Right lobe of liver (tissue), 6 donors: ENCODE measurements around the gene PEF1. TPM values are rescaled to one million over a fixed set of nuclear protein-coding genes. Genes with fewer than 3 reads are reported as not detected.

Experiments
- ATAC-seq, 4 donors: fragments of 200-7000 bp; cut with Tn5 transposase; one replicate each; pipeline ENCODE4 v1.9.1; 2020; ENCODE audit warnings: mild to moderate bottlenecking in 4 of 4, moderate library complexity in 4 of 4
- DNase-seq, 3 donors: peaks; one replicate each; pipeline ENCODE4 v3.0.0-alpha.2; 2020
- H3K27ac ChIP-seq, 3 donors: fragments of 200-600 bp; one replicate each; pipeline ENCODE4 v1.8.0; 2022
- H3K27me3 ChIP-seq, 2 donors: fragments of 200-600 bp; one replicate each; pipeline ENCODE4 v1.8.0; 2022
- H3K36me3 ChIP-seq, 4 donors: fragments of 200-600 bp; sonication (generic) in 1 of 4; one replicate each; pipeline versions ENCODE4 v1.5.1 to v1.8.0; 2017 to 2022; ENCODE audit warnings: control low read depth in 1 of 4
- H3K4me1 ChIP-seq, 4 donors: fragments of 200-600 bp; sonication (generic) in 1 of 4; one replicate each; pipeline versions ENCODE4 v1.5.1 to v1.8.0; 2017 to 2022; ENCODE audit warnings: control low read depth in 1 of 4
- H3K4me3 ChIP-seq, 3 donors: fragments of 200-600 bp; one replicate each; pipeline ENCODE4 v1.8.0; 2022
- H3K9me3 ChIP-seq, 4 donors: fragments of 200-600 bp; sonication (generic) in 1 of 4; one replicate each; pipeline versions ENCODE4 v1.5.1 to v1.8.0; 2017 to 2022; ENCODE audit warnings: control low read depth in 1 of 4
- POLR2A ChIP-seq: fragments of 450-650 bp; IDR thresholded peaks from one replicate; pipeline ENCODE4 v1.6.1; 2017; ENCODE audit warnings: antibody characterized with exemption, mild to moderate bottlenecking
- WGBS: methylation state at CpG from one replicate; pipeline ENCODE4 v1.1.6; 2018; ENCODE audit warnings: low coverage, low lambda C conversion rate; ENCODE audit not compliant: insufficient coverage; ENCODE audit errors: missing lambda C conversion rate; 5-methylcytosine and 5-hydroxymethylcytosine counted together
- intact Hi-C, 2 donors: fragments of 100-400 bp; cut with DNase I; formaldehyde crosslinking; loops; one replicate each; pipeline versions ENCODE4 v1.11.2 to v1.14.1; 2022
- total RNA-seq, 6 experiments: library from RNA; depleted of rRNA in 2 of 6; stranded (reverse); fragments of >200 nt in 2 of 6; fragmentation: NEBNext Ultra II Directional in 3 of 6; extraction: Animal tissue kit (Norgen Biotek cat#: 25700) in 3 of 6; gene quantifications; one replicate each; pipeline versions ENCODE4 v1.1.0 to v1.2.4, GENCODE V29; 2016 to 2023
- TF ChIP-seq, protein P1 (sequence below), 4 donors: fragments of 200-600 bp in 3 of 4; fragments of 450-650 bp in 1 of 4; IDR thresholded peaks; one replicate each; pipeline versions ENCODE4 v1.5.1 to v1.8.0; 2016 to 2022; ENCODE audit warnings: antibody characterized with exemption in 4 of 4, mild to moderate bottlenecking in 2 of 4
- donor health status: DM: no; HTN: yes; CAD: no.
- donor health status: DM: no; HTN: no; CAD: no.
- donor health status: DM: no; HTN: no; CAD: no.
- donor health status: DM: no; HTN: yes; CAD: no.
- donor health status: DM: no; HTN: yes; CAD: no.

PEF1 gene
- total RNA-seq, 6 experiments from 2014 or later: 23.9 to 47.5 (median 32.5) TPM

GRCh38 chr1:31648190-31648589, 3.5 kb upstream of the PEF1 start:
- Histone ChIP-seq H3K4me1 (peaks cover 0 to 12% (median 0%) of the 10 kb centered on the region in 4 donors), H3K27ac (no peak overlapping the region), H3K27me3 (no peaks in the 10 kb centered on the region), H3K36me3 (no peaks in the 10 kb centered on the region), H3K4me3 (no peak overlapping the region), H3K9me3 (no peaks in the 10 kb centered on the region)
- TF ChIP-seq, protein P1, sequence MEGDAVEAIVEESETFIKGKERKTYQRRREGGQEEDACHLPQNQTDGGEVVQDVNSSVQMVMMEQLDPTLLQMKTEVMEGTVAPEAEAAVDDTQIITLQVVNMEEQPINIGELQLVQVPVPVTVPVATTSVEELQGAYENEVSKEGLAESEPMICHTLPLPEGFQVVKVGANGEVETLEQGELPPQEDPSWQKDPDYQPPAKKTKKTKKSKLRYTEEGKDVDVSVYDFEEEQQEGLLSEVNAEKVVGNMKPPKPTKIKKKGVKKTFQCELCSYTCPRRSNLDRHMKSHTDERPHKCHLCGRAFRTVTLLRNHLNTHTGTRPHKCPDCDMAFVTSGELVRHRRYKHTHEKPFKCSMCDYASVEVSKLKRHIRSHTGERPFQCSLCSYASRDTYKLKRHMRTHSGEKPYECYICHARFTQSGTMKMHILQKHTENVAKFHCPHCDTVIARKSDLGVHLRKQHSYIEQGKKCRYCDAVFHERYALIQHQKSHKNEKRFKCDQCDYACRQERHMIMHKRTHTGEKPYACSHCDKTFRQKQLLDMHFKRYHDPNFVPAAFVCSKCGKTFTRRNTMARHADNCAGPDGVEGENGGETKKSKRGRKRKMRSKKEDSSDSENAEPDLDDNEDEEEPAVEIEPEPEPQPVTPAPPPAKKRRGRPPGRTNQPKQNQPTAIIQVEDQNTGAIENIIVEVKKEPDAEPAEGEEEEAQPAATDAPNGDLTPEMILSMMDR (IDR thresholded peaks at IDR 0.05): no peak
- TF ChIP-seq POLR2A: no peak
- intact Hi-C loops: no loop called here
- ATAC-seq (no peak), DNase-seq (no peak)
- WGBS: 78% methylated on average over 1 of the region's 2 CpGs

DNA sequence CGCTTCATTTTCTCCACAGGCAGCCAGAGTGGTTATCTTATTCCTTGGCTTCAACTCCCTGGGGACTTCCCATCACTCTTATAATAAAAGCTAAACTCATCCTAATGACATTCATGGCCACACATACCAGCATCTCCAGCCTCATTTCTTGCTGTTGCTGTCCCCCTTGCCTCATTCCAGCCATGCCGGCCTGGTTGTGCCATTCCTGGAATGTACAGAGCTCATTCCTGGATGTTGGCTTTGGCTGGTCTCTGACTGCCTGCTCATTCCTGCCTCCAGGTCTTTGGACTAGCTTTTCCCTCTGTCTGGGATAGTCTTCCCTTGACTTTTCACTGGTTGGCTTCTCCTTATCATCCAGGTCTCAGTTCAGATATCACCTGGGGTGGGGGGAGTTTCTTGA, 2.4 kb upstream of the PEF1 start:
- H3K36me3 ChIP-seq: no peaks in the 10 kb centered on the region

DNA sequence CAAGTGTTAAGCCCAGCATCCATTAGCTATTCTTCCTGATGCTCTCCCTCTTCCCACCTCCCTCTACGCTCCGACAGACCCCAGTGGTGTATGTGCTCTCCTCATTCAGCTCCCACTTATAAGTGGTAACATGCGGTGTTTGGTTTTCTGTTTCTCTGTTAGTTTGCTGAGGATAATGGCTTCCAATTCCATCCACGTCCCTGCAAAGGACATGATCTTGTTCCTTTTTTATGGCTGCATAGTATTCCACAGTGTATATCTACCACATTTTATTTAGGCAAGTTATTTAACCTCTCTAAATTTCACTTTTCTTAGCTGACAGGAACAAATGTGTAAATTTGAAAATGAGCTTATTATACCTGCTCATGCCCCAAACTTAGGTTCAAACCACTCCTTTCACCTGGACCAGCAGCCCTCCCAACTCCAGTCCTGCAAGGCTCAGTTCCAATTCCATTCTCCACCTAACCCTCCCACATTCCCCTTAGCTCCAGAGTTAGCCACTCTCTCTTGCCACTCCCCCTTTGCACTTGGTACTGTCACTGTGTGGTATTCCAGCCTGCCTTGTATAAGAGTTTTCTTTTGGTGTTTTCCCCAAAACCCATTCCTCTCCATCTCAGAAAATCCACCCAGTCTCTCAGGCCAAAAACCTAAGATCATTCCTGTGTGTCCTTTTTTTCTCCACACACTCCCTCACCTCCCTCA, 1.7 kb upstream of the PEF1 start:
- TF ChIP-seq POLR2A: no peak
- TF ChIP-seq, protein P1 (IDR thresholded peaks at IDR 0.05): no peak
- H3K36me3 ChIP-seq: no peaks in the 10 kb centered on the region
- H3K27me3 ChIP-seq: no peaks in the 10 kb centered on the region
- intact Hi-C loops: no loop called here
- H3K9me3 ChIP-seq: no peaks in the 10 kb centered on the region
- DNase-seq: no peak
- H3K27ac ChIP-seq: no peak overlapping the region
- peaks cover 0 to 18% (median 0%) of the 10 kb centered on the region in 4 donors for H3K4me1 ChIP-seq
- no peak overlapping the region for H3K4me3 ChIP-seq
- no peak for ATAC-seq
- 98% methylated on average over 4 of the region's 4 CpGs for WGBS

More for the DNA sequence above, 2.4 kb upstream of the PEF1 start:
- H3K27ac ChIP-seq: no peak overlapping the region
- H3K27me3 ChIP-seq: no peaks in the 10 kb centered on the region
- peaks cover 0 to 18% (median 0%) of the 10 kb centered on the region in 4 donors for H3K4me1 ChIP-seq
- TF ChIP-seq POLR2A: no peak
- TF ChIP-seq, protein P1 (IDR thresholded peaks at IDR 0.05): no peak
- no peak overlapping the region for H3K4me3 ChIP-seq
- no peak for ATAC-seq
- no peaks in the 10 kb centered on the region for H3K9me3 ChIP-seq
- no peak for DNase-seq
- intact Hi-C loops: no loop called here
- 67% methylated on average over 2 of the region's 2 CpGs for WGBS

DNA sequence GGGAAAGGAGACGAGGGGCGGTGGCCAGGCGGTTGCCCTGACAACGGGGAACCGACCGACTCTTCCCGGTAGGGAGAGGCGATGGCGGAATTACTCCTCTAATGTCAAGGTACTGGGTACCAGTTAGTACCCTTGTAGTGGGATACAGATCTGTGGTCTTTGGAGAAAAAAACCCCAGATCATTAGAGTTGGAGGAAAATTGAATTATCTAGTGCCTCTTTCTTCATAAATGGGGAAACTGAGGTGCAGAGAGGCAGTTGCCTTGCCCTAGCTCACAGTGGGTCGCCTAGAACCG, 545 bp upstream of the PEF1 start:
- DNase-seq: no peak
- no peak for ATAC-seq
- Histone ChIP-seq H3K36me3 (no peaks in the 10 kb centered on the region), H3K4me1 (peaks cover 0 to 18% (median 0%) of the 10 kb centered on the region in 4 donors), H3K4me3 (peak overlapping the region; percentile 83 to 92 (median 91)), H3K9me3 (no peaks in the 10 kb centered on the region), H3K27me3 (no peaks in the 10 kb centered on the region), H3K27ac (peak overlapping the region; percentile 93 to 94 (median 94))
- WGBS: 0% methylated on average over 11 of the region's 11 CpGs
- intact Hi-C loops: no loop called here
- TF ChIP-seq POLR2A: no peak
- TF ChIP-seq, protein P1 (IDR thresholded peaks at IDR 0.05): no peak
